Endothelial cell of umbilical vein (primary cell): ENCODE results near the gene PEX10. TPM values are rescaled to one million over a fixed set of nuclear protein-coding genes. Genes with fewer than 3 reads are reported as not detected.

Experiments
- BruUV-seq: library from RNA; stranded (reverse); fragments of 400-500 nt; replicated peaks from 2 replicates; lab custom pipeline; 2021; lab: Mats Ljungman, UMichigan
- CTCF ChIA-PET: fragments of 300-600, 350-600 bp; sonication (Branson Sonifier 250); formaldehyde crosslinking; loops from one replicate; lab custom pipeline; 2021; ENCODE audit warnings: antibody characterized with exemption, inconsistent platforms; lab: Charles Lee
- POLR2A ChIA-PET: fragments of 300-600, 350-600 bp; sonication (Branson Sonifier 250); formaldehyde crosslinking; loops from one replicate; lab custom pipeline; 2021; ENCODE audit warnings: antibody characterized with exemption, inconsistent platforms; lab: Charles Lee
- DNase-seq: peaks from one replicate; pipeline ENCODE4 v3.0.0-alpha.2; 2011; ENCODE audit warnings: low read depth, low spot score
- FAIRE-seq: peaks from 2 replicates; lab custom pipeline; 2011; peaks lifted over from hg19 to GRCh38; lab: Jason Lieb, UNC
- H2AFZ ChIP-seq: 2 replicates; pipeline ENCODE4 v1.6.0; 2012; ENCODE audit warnings: low read depth, low read length, control low read depth, inconsistent platforms
- H3K27ac ChIP-seq: 2 replicates; pipeline ENCODE4 v1.5.1; 2011; ENCODE audit warnings: low read depth, mild to moderate bottlenecking, control low read depth, low read length, moderate library complexity; ENCODE audit not compliant: insufficient read depth
- H3K27me3 ChIP-seq, 2 experiments: 2 replicates each; pipeline versions ENCODE4 v1.6.0 to v1.6.1; 2011; ENCODE audit warnings: low read length in 2 of 2, mixed read lengths in 1 of 2; ENCODE audit not compliant: control insufficient read depth in 2 of 2, insufficient read depth in 2 of 2
- H3K36me3 ChIP-seq, 2 experiments: 2 replicates in 1 of 2; 3 replicates in 1 of 2; pipeline ENCODE4 v1.5.1; 2011; ENCODE audit warnings: low read length in 2 of 2, mild to moderate bottlenecking in 1 of 2, moderate library complexity in 1 of 2; ENCODE audit not compliant: control insufficient read depth in 2 of 2, insufficient read depth in 2 of 2; ENCODE audit errors: extremely low read depth in 1 of 2
- H3K4me1 ChIP-seq: 3 replicates; pipeline ENCODE4 v1.5.1; 2011; ENCODE audit warnings: mild to moderate bottlenecking, low read length; ENCODE audit not compliant: control insufficient read depth, insufficient read depth; ENCODE audit errors: extremely low read depth
- H3K4me2 ChIP-seq: 2 replicates; pipeline ENCODE4 v1.6.1; 2011; ENCODE audit warnings: low read length, control low read depth, mixed read lengths; ENCODE audit not compliant: insufficient read depth
- H3K4me3 ChIP-seq, 3 experiments: fragments of 200-600 bp in 1 of 3; sonication (generic), shearing (Covaris generic) in 1 of 3; replicated peaks in 1 of 3; 2 replicates each; pipeline ENCODE4 v1.5.1; 2011 to 2016; ENCODE audit warnings: control low read depth in 3 of 3, low read length in 3 of 3, mild to moderate bottlenecking in 2 of 3, inconsistent platforms in 1 of 3, low read depth in 1 of 3, moderate library complexity in 1 of 3; ENCODE audit not compliant: insufficient read depth in 1 of 3
- H3K79me2 ChIP-seq: 2 replicates; pipeline ENCODE4 v1.6.0; 2012; ENCODE audit warnings: low read length, inconsistent platforms; ENCODE audit not compliant: control insufficient read depth, insufficient read depth
- H3K9ac ChIP-seq: replicated peaks from 2 replicates; pipeline ENCODE3; 2011; ENCODE audit warnings: low read length, control low read depth; ENCODE audit not compliant: insufficient read depth; ENCODE audit errors: extremely low read depth
- H3K9me1 ChIP-seq: replicated peaks from 3 replicates; pipeline ENCODE4 v1.6.0; 2011; ENCODE audit warnings: mild to moderate bottlenecking, low read length; ENCODE audit not compliant: control insufficient read depth, insufficient read depth; ENCODE audit errors: extremely low read depth
- H3K9me3 ChIP-seq: replicated peaks from 2 replicates; pipeline ENCODE4 v1.5.1; 2012; ENCODE audit warnings: low read length, inconsistent platforms; ENCODE audit not compliant: control insufficient read depth, insufficient read depth
- H4K20me1 ChIP-seq: replicated peaks from 2 replicates; pipeline ENCODE3; 2011; ENCODE audit warnings: mild to moderate bottlenecking, low read length; ENCODE audit not compliant: control insufficient read depth, insufficient read depth; ENCODE audit errors: extremely low read depth
- CTCF ChIP-seq, 2 donors: IDR thresholded peaks; 1 replicate in 1 of 2; 2 replicates in 1 of 2; pipeline ENCODE4 v1.5.1; 2011; ENCODE audit warnings: low read length in 2 of 2, mild to moderate bottlenecking in 2 of 2, moderate library complexity in 2 of 2, control low read depth in 1 of 2, inconsistent platforms in 1 of 2, low read depth in 1 of 2; ENCODE audit not compliant: insufficient read depth in 1 of 2; ENCODE audit errors: extremely low read depth in 1 of 2
- EZH2 ChIP-seq: IDR thresholded peaks from 2 replicates; pipeline ENCODE4 v1.6.1; 2012; ENCODE audit warnings: borderline replicate concordance, low read depth, mild to moderate bottlenecking, moderate library complexity, low read length, inconsistent platforms; ENCODE audit not compliant: severe bottlenecking
- FOS ChIP-seq: IDR thresholded peaks from 2 replicates; pipeline ENCODE4 v1.6.1; 2011; ENCODE audit warnings: mild to moderate bottlenecking, low read length, moderate library complexity, borderline replicate concordance; ENCODE audit not compliant: insufficient read depth
- GATA2 ChIP-seq: IDR thresholded peaks from 2 replicates; pipeline ENCODE4 v1.7.0; 2011; ENCODE audit warnings: low read depth, mild to moderate bottlenecking, moderate library complexity, mixed read lengths, low read length; ENCODE audit not compliant: insufficient read length, insufficient read depth
- JUN ChIP-seq: IDR thresholded peaks from 2 replicates; pipeline ENCODE4 v1.6.1; 2011; ENCODE audit warnings: borderline replicate concordance, low read depth; ENCODE audit not compliant: insufficient read length, insufficient read depth
- MYC ChIP-seq: IDR thresholded peaks from one replicate; pipeline ENCODE4 v1.6.1; 2011; ENCODE audit warnings: mild to moderate bottlenecking, low read depth, low read length
- POLR2A ChIP-seq: IDR thresholded peaks from 2 replicates; pipeline ENCODE4 v1.6.1; 2012; ENCODE audit warnings: low read depth, mild to moderate bottlenecking, control low read depth, low read length
- POLR2AphosphoS5 ChIP-seq: IDR thresholded peaks from 2 replicates; pipeline ENCODE4 v1.6.1; 2012; ENCODE audit warnings: low read depth, mild to moderate bottlenecking, control low read depth, low read length, moderate library complexity; ENCODE audit not compliant: insufficient read depth
- dilution Hi-C: fragments of 300-500 bp; cut with MboI; formaldehyde crosslinking; loops from one replicate; pipeline ENCODE4 v1.15.0; 2019; ENCODE audit warnings: low sequenced_read_pairs; ENCODE audit not compliant: extremely low pct_ligation_motif_present
- intact Hi-C: fragments of 100-400 bp; cut with micrococcal nuclease; formaldehyde crosslinking; loops from one replicate; pipeline ENCODE4 v1.10.0; 2022
- polyA plus RNA-seq, 4 experiments: library from polyadenylated mRNA; depleted of rRNA in 3 of 4; stranded (reverse) in 3 of 4; unstranded in 1 of 4; fragments of >200 nt; gene quantifications; 2 replicates each; pipeline versions ENCODE4 v1.2.1 to v1.2.3, GENCODE V29; 2011 to 2012; ENCODE audit warnings: missing spikeins in 1 of 4
- total RNA-seq: library from RNA; stranded (reverse); gene quantifications from 2 replicates; pipeline ENCODE4 v1.2.3, GENCODE V29; 2021
- TF ChIP-seq, protein P1 (sequence below): IDR thresholded peaks from 2 replicates; pipeline ENCODE4 v1.6.1; 2011; ENCODE audit not compliant: insufficient read depth, insufficient read length

PEX10 gene
- total and polyA plus RNA-seq, 2 donors (not counting 3 experiments of a cell fraction or from before 2014, with no cell fraction given): 25.1 to 26.7 TPM

- POLR2A ChIA-PET: no interaction called here
- BruUV-seq: no TSS peak
Observed at GRCh38 chr1:2398871-2399270, 13.5 kb downstream of the PEX10 start.

GRCh38 chr1:2397007-2397679 is 15.2 kb downstream of the PEX10 start:
- DNase-seq (no peak), FAIRE-seq (no peak)
- BruUV-seq: no TSS peak
- Histone ChIP-seq H3K9ac (no peak overlapping the region), H2AFZ (no peak overlapping the region), H3K79me2 (peaks cover 39% of the 10 kb centered on the region), H3K4me3 (no peak overlapping the region), H3K9me3 (no peaks in the 10 kb centered on the region), H4K20me1 (no peaks in the 10 kb centered on the region), H3K4me2 (no peak overlapping the region), H3K27ac (no peak overlapping the region), H3K4me1 (peaks cover 10% of the 10 kb centered on the region), H3K36me3 (peaks cover 13 to 55% of the 10 kb centered on the region in 2 experiments), H3K9me1 (no peaks in the 10 kb centered on the region), H3K27me3 (no peaks in the 10 kb centered on the region)
- TF ChIP-seq POLR2A (no peak), MYC (no peak), FOS (no peak), CTCF (IDR thresholded peaks at IDR 0.05; ENCODE audit: extremely low read depth in 1 of 2, insufficient read depth in 1 of 2, low read depth in 1 of 2, low read length in 2 of 2) (no peak), JUN (no peak), GATA2 (no peak), EZH2 (no peak), POLR2AphosphoS5 (no peak)
- TF ChIP-seq, protein P1, sequence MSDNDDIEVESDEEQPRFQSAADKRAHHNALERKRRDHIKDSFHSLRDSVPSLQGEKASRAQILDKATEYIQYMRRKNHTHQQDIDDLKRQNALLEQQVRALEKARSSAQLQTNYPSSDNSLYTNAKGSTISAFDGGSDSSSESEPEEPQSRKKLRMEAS: no peak
- POLR2A ChIA-PET: no interaction called here
- dilution Hi-C loops: no loop called here
- intact Hi-C loops: no loop called here
- CTCF ChIA-PET: interaction anchor here (0.8 kb wide), 1 partner anchor 16 kb away, joined by 3 read pairs; no protein-coding TSS in a partner anchor

More at GRCh38 chr1:2398871-2399270, 13.5 kb downstream of the PEX10 start:
- no peak overlapping the region for H3K4me3 ChIP-seq
- H4K20me1 ChIP-seq: no peaks in the 10 kb centered on the region
- dilution Hi-C loops (no loop called here), intact Hi-C loops (no loop called here)
- no peak overlapping the region for H3K9ac ChIP-seq
- peaks cover 22% of the 10 kb centered on the region for H3K79me2 ChIP-seq
- DNase-seq: no peak
- no peak overlapping the region for H3K27ac ChIP-seq
- no peaks in the 10 kb centered on the region for H3K9me1 ChIP-seq
- peaks cover 20 to 67% of the 10 kb centered on the region in 2 experiments for H3K36me3 ChIP-seq
- TF ChIP-seq GATA2 (no peak), POLR2AphosphoS5 (no peak), JUN (no peak), FOS (no peak), EZH2 (no peak)
- H3K9me3 ChIP-seq: no peaks in the 10 kb centered on the region
- FAIRE-seq: no peak
- CTCF ChIA-PET: no interaction called here
- no peaks in the 10 kb centered on the region for H3K27me3 ChIP-seq
- H2AFZ ChIP-seq: no peak overlapping the region
- no peak overlapping the region for H3K4me2 ChIP-seq
- H3K4me1 ChIP-seq: no peaks in the 10 kb centered on the region
